Measurements from ENCODE around the gene SFRP5. TPM values are rescaled to one million over a fixed set of nuclear protein-coding genes. Genes with fewer than 3 reads are reported as not detected.

The SFRP5 gene
- total RNA-seq, 1 experiment from 2014 or later, result not detected

GRCh38 chr10:97813311-97813710 lies 41.5 kb upstream of the SFRP5 start:
- no peak for ATAC-seq
- no peak overlapping the region for H3K4me3 ChIP-seq (replicated peaks in 1 of 2; ENCODE audit: low read depth in 1 of 2, low read length in 2 of 2)
- ChIA-PET RAD21 (ENCODE audit: low non-redundant PET in 1 of 2, low total read pairs in 2 of 2, uncharacterized antibody in 2 of 2, unreplicated experiment in 2 of 2) (no interaction called here), POLR2A (no interaction called here), CTCF (interaction anchor here (1.0 kb wide), 1 partner anchor 12 kb away, joined by 4 read pairs; no protein-coding TSS in a partner anchor)
- no peak overlapping the region for H3K9ac ChIP-seq (ENCODE audit: low read length)
- no peak for DNase-seq (ENCODE audit: low read depth, low spot score)
- intact Hi-C loops (cut with micrococcal nuclease), result no loop called here
- no peak overlapping the region for H3K27ac ChIP-seq (ENCODE audit: low read depth, low read length)
- H3K4me2 ChIP-seq (ENCODE audit: low read length), result no peak overlapping the region; the same call in 1 of the 2 replicates
- no peaks in the 10 kb centered on the region for H4K20me1 ChIP-seq (ENCODE audit: insufficient read depth)
- H2AFZ ChIP-seq (ENCODE audit: low read depth, low read length, poor library complexity, severe bottlenecking), result no peak overlapping the region
- no peaks in the 10 kb centered on the region for H3K79me2 ChIP-seq (ENCODE audit: insufficient read depth, low read length)
- no peaks in the 10 kb centered on the region for H3K9me3 ChIP-seq (ENCODE audit: control insufficient read depth in 1 of 2, insufficient read depth in 1 of 2, low read depth in 1 of 2, low read length in 2 of 2)
- H3K27me3 ChIP-seq (ENCODE audit: insufficient read depth, low read length), result no peaks in the 10 kb centered on the region
- TF ChIP-seq TCF7L2 (IDR thresholded peaks at IDR 0.05; ENCODE audit: borderline replicate concordance, extremely low read depth, insufficient read depth, insufficient read length) (no peak), RAD21 (IDR thresholded peaks at IDR 0.05; ENCODE audit: low read depth) (no peak), SP1 (IDR thresholded peaks at IDR 0.05; ENCODE audit: low read depth) (no peak), ZFX (IDR thresholded peaks at IDR 0.05) (no peak), POLR2A (IDR thresholded peaks at IDR 0.05; ENCODE audit: borderline replicate concordance, extremely low read depth, insufficient read depth, insufficient read length) (no peak), REST (IDR thresholded peaks at IDR 0.05; ENCODE audit: low read depth) (no peak), EZH2phosphoT487 (IDR thresholded peaks at IDR 0.05; ENCODE audit: borderline replicate concordance) (no peak), CEBPB (IDR thresholded peaks at IDR 0.05; ENCODE audit: low read depth) (no peak), CTCF (IDR thresholded peaks at IDR 0.05 in 2 of 3, conservative IDR thresholded peaks at IDR 0.05 in 1 of 3; ENCODE audit: borderline replicate concordance in 1 of 3, insufficient read depth in 1 of 3, low read depth in 2 of 3, low read length in 2 of 3) (no peak), CBX3 (IDR thresholded peaks at IDR 0.05; ENCODE audit: low read depth) (no peak), ZNF274 (IDR thresholded peaks at IDR 0.05; ENCODE audit: low read depth, low read length) (no peak), YY1 (IDR thresholded peaks at IDR 0.05; ENCODE audit: extremely low read depth, insufficient replicate concordance, low read depth, low read length) (no peak), ELF1 (IDR thresholded peaks at IDR 0.05; ENCODE audit: borderline replicate concordance, low read depth) (no peak)
- no TSS peak for BruUV-seq (replicated peaks)
- H3K4me1 ChIP-seq (ENCODE audit: control insufficient read depth in 1 of 2, insufficient read depth in 2 of 2, low read length in 2 of 2), result peaks cover 5 to 22% of the 10 kb centered on the region in 2 experiments; a peak in 3 of 4 replicates
- H3K9me2 ChIP-seq (ENCODE audit: insufficient read depth), result no peaks in the 10 kb centered on the region
- H3K36me3 ChIP-seq (ENCODE audit: control insufficient read depth in 1 of 2, insufficient read depth in 2 of 2, low read length in 2 of 2), result no peaks in the 10 kb centered on the region

Data from HCT116 (cell line).